K562 (cell line): ENCODE data around the gene C2CD2L. TPM values are rescaled to one million over a fixed set of nuclear protein-coding genes. Genes with fewer than 3 reads are reported as not detected.

Source experiments
- MECOM ChIP-seq: fragments of 250-450 bp; sonication (Bioruptor Pico); IDR thresholded peaks from 2 replicates; pipeline ENCODE4 v1.8.0; 2022; ENCODE audit warnings: inconsistent platforms
- NFXL1 ChIP-seq: fragments of 450-650 bp; formaldehyde crosslinking; IDR thresholded peaks from 2 replicates; pipeline ENCODE4 v1.4.0; 2021; ENCODE audit warnings: mild to moderate bottlenecking
- NR2F6 ChIP-seq: fragments of 450-650 bp; formaldehyde crosslinking; IDR thresholded peaks from 2 replicates; pipeline ENCODE4 v1.4.0; 2020; ENCODE audit warnings: mild to moderate bottlenecking
- POLR2A ChIP-seq: fragments of 450-650 bp; conservative IDR thresholded peaks from 2 replicates; pipeline ENCODE4 v1.6.1; 2016
- PRMT5 ChIP-seq: sonication (generic); formaldehyde crosslinking; IDR thresholded peaks from 2 replicates; pipeline ENCODE4 v1.5.0; 2020; ENCODE audit warnings: missing genetic modification reagents
- ZBTB7A ChIP-seq: IDR thresholded peaks from 2 replicates; pipeline ENCODE4 v1.6.1; 2011; ENCODE audit warnings: low read depth, mild to moderate bottlenecking, low read length, moderate library complexity, borderline replicate concordance; ENCODE audit not compliant: control insufficient read depth
- ZFX ChIP-seq: sonication (generic); formaldehyde crosslinking; IDR thresholded peaks from 2 replicates; pipeline ENCODE4 v1.8.0; 2022; ENCODE audit warnings: mild to moderate bottlenecking, missing genetic modification reagents, moderate library complexity
- ZNF444 ChIP-seq: fragments of 250-450 bp; sonication (Bioruptor Pico); IDR thresholded peaks from 2 replicates; pipeline ENCODE4 v1.4.0; 2020; ENCODE audit warnings: mild to moderate bottlenecking, moderate library complexity
- polyA plus RNA-seq, 8 experiments: library from polyadenylated mRNA; depleted of rRNA in 4 of 8; stranded (reverse) in 5 of 8; unstranded in 3 of 8; fragments of >200 nt; fragmentation: Nextera tagmentation in 2 of 8; fragmentation: Illumina TruSeq in 1 of 8; extraction: Ambion mirVana in 2 of 8; extraction: Trizol in 1 of 8; gene quantifications; 2 replicates each; pipeline versions ENCODE4 v1.2.1 to v1.2.3, GENCODE V29; 2011 to 2014; ENCODE audit warnings: inconsistent platforms in 1 of 8, missing spikeins in 1 of 8
- total RNA-seq, 7 experiments: library from RNA; depleted of rRNA in 6 of 7; stranded (reverse); fragments of >200 nt in 6 of 7; fragmentation: Illumina TruSeq in 2 of 7; extraction: Trizol in 2 of 7; gene quantifications; 2 replicates each; pipeline versions ENCODE4 v1.2.1 to v1.2.3, GENCODE V29; 2011 to 2021; ENCODE audit warnings: low replicate concordance in 1 of 7
- TF ChIP-seq, protein P1 (sequence below), 2 experiments: fragments of 450-650 bp; formaldehyde crosslinking in 1 of 2; IDR thresholded peaks; 2 replicates each; pipeline versions ENCODE4 v1.4.0 to v1.6.1; 2014 to 2020; ENCODE audit warnings: mild to moderate bottlenecking in 2 of 2, borderline replicate concordance in 1 of 2, low read depth in 1 of 2
- TF ChIP-seq, protein P2 (sequence below), 2 experiments: fragments of 150-350 bp in 1 of 2; IDR thresholded peaks; 2 replicates each; pipeline ENCODE4 v1.6.1; 2012 to 2016; ENCODE audit warnings: low read depth in 2 of 2, low read length in 2 of 2, mild to moderate bottlenecking in 1 of 2, moderate library complexity in 1 of 2
- TF ChIP-seq, protein P3 (sequence below): IDR thresholded peaks from 2 replicates; pipeline ENCODE4 v1.6.1; 2011; ENCODE audit not compliant: insufficient read length; ENCODE audit errors: extremely low read depth
- TF ChIP-seq, protein P4 (sequence below): fragments of 250-450 bp; sonication (Bioruptor Pico); IDR thresholded peaks from 2 replicates; pipeline ENCODE4 v1.4.0; 2020; ENCODE audit warnings: mild to moderate bottlenecking
- TF ChIP-seq, protein P5 (sequence below): fragments of 250-450 bp; sonication (Bioruptor Pico); IDR thresholded peaks from 2 replicates; pipeline ENCODE4 v1.8.0; 2022; ENCODE audit warnings: moderate library complexity, mild to moderate bottlenecking, inconsistent platforms

The C2CD2L gene
- total and polyA plus RNA-seq, 9 of the 15 experiments (the other 6 are each of a cell fraction or from before 2014, with no cell fraction given), result 0.66 to 41.2 (median 14.8) TPM

DNA sequence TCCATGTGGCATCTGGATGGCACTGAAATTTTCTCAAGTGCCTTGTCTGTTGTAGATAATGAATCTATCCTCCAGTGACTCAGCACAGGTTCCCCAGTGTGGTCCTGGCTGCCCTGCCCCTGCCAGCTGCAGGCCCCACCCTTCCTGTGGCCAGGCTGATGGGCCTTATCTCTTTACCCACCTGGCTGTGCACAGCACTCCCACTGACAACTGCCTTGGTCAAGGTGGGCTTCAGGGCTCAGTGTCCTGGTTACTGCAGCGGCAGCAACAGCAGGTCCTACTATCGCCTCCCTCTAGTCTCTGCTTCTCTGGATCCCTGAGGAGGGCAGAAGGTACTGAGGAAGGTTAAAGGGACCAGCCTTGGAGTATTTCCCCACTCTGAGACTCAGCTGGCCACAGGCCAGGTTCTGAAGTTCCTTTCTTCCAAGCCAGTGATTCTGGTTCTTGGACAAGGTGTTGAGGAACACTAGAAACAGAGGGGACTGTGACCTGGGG lies 19.4 kb upstream of the C2CD2L start (continued):
- TF ChIP-seq, protein P1, sequence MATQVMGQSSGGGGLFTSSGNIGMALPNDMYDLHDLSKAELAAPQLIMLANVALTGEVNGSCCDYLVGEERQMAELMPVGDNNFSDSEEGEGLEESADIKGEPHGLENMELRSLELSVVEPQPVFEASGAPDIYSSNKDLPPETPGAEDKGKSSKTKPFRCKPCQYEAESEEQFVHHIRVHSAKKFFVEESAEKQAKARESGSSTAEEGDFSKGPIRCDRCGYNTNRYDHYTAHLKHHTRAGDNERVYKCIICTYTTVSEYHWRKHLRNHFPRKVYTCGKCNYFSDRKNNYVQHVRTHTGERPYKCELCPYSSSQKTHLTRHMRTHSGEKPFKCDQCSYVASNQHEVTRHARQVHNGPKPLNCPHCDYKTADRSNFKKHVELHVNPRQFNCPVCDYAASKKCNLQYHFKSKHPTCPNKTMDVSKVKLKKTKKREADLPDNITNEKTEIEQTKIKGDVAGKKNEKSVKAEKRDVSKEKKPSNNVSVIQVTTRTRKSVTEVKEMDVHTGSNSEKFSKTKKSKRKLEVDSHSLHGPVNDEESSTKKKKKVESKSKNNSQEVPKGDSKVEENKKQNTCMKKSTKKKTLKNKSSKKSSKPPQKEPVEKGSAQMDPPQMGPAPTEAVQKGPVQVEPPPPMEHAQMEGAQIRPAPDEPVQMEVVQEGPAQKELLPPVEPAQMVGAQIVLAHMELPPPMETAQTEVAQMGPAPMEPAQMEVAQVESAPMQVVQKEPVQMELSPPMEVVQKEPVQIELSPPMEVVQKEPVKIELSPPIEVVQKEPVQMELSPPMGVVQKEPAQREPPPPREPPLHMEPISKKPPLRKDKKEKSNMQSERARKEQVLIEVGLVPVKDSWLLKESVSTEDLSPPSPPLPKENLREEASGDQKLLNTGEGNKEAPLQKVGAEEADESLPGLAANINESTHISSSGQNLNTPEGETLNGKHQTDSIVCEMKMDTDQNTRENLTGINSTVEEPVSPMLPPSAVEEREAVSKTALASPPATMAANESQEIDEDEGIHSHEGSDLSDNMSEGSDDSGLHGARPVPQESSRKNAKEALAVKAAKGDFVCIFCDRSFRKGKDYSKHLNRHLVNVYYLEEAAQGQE (IDR thresholded peaks at IDR 0.05; ENCODE audit: borderline replicate concordance), result peak; percentile 44; the same call in 1 of the 2 replicates
- TF ChIP-seq, protein P1 (CRISPR knock-in tag; IDR thresholded peaks at IDR 0.05; ENCODE audit: low read depth), result no peak
- TF ChIP-seq, protein P2, sequence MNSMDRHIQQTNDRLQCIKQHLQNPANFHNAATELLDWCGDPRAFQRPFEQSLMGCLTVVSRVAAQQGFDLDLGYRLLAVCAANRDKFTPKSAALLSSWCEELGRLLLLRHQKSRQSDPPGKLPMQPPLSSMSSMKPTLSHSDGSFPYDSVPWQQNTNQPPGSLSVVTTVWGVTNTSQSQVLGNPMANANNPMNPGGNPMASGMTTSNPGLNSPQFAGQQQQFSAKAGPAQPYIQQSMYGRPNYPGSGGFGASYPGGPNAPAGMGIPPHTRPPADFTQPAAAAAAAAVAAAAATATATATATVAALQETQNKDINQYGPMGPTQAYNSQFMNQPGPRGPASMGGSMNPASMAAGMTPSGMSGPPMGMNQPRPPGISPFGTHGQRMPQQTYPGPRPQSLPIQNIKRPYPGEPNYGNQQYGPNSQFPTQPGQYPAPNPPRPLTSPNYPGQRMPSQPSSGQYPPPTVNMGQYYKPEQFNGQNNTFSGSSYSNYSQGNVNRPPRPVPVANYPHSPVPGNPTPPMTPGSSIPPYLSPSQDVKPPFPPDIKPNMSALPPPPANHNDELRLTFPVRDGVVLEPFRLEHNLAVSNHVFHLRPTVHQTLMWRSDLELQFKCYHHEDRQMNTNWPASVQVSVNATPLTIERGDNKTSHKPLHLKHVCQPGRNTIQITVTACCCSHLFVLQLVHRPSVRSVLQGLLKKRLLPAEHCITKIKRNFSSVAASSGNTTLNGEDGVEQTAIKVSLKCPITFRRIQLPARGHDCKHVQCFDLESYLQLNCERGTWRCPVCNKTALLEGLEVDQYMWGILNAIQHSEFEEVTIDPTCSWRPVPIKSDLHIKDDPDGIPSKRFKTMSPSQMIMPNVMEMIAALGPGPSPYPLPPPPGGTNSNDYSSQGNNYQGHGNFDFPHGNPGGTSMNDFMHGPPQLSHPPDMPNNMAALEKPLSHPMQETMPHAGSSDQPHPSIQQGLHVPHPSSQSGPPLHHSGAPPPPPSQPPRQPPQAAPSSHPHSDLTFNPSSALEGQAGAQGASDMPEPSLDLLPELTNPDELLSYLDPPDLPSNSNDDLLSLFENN (IDR thresholded peaks at IDR 0.05; ENCODE audit: low read depth in 2 of 2, low read length in 2 of 2), result peak in 1 of 2 experiments; percentile 96; a peak in 2 of 4 replicates
- peak; percentile 89 for TF ChIP-seq POLR2A
- TF ChIP-seq ZFX (CRISPR knock-in tag), result peak; percentile 53; the same call in 1 of the 2 replicates
- TF ChIP-seq ZNF444, result no peak
- peak; percentile 62; the same call in 1 of the 2 replicates for TF ChIP-seq MECOM (CRISPR knock-in tag)
- TF ChIP-seq PRMT5, result no peak
- TF ChIP-seq, protein P3, sequence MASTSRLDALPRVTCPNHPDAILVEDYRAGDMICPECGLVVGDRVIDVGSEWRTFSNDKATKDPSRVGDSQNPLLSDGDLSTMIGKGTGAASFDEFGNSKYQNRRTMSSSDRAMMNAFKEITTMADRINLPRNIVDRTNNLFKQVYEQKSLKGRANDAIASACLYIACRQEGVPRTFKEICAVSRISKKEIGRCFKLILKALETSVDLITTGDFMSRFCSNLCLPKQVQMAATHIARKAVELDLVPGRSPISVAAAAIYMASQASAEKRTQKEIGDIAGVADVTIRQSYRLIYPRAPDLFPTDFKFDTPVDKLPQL, result no peak
- TF ChIP-seq, protein P4, sequence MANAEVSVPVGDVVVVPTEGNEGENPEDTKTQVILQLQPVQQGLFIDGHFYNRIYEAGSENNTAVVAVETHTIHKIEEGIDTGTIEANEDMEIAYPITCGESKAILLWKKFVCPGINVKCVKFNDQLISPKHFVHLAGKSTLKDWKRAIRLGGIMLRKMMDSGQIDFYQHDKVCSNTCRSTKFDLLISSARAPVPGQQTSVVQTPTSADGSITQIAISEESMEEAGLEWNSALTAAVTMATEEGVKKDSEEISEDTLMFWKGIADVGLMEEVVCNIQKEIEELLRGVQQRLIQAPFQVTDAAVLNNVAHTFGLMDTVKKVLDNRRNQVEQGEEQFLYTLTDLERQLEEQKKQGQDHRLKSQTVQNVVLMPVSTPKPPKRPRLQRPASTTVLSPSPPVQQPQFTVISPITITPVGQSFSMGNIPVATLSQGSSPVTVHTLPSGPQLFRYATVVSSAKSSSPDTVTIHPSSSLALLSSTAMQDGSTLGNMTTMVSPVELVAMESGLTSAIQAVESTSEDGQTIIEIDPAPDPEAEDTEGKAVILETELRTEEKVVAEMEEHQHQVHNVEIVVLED (CRISPR knock-in tag), result no peak
- TF ChIP-seq ZBTB7A, result peak; percentile 95
- no peak for TF ChIP-seq NR2F6 (CRISPR knock-in tag)
- no peak for TF ChIP-seq NFXL1 (CRISPR knock-in tag)
- TF ChIP-seq, protein P5, sequence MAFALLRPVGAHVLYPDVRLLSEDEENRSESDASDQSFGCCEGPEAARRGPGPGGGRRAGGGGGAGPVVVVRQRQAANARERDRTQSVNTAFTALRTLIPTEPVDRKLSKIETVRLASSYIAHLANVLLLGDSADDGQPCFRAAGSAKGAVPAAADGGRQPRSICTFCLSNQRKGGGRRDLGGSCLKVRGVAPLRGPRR (CRISPR knock-in tag), result no peak
